Measurements from ENCODE around the gene P2RX3.
"Not testable (repeated sequence)": the region's sequence is repeated elsewhere in the genome, so short reads cannot be mapped to it uniquely, and the experiment has no call there.

Gene P2RX3

DNA sequence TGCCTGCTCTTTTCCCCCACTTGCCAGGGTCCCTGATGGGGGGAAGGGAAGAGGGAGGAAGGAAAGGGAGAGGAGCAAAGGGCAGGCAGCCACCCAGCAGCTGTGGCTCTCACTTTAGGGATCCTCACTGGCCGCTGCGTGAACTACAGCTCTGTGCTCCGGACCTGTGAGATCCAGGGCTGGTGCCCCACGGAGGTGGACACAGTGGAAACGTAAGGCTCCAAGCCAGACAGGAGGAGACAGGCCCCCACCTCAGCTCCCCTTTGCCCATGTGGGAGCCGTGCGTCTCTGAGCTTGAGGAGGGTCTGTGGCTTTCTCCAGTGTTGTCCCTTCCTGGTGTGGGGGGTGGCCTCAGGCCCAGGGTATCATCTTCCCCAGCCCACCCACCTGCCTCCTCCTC lies 9.9 kb downstream of the P2RX3 start:
- DNase-seq (ENCODE audit: low read depth in 1 of 2, low spot score in 1 of 2) = no peak

DNA sequence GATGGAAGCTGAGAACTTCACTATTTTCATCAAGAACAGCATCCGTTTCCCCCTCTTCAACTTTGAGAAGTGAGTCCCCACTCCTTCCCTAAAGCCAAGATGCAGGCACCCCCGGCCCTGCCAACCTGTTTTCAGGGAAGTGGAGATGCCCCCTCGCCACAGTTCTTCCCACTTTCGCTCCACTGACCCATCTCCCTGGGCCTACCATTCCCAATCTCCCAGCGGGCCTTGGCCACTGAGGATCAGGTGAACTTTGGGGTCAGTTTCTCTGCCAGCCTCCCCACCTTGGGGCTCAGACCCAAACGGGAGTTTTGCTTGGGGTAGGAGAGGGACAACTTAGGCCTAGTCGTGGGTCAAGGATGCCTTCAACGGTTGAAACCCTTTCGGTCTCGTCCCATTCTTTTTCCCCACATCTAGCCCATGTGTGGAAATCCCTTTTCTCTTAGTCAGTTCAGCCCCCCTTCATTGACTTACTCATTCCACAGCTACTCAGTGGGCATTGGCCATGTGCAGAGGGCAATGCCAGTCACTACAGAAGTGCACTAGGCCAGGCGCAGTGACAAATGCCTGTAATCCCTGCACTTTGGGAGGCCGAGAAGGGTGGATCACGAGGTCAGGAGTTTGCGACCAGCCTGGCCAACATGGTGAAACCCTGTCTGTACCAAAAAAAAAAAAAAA lies 10.6 kb downstream of the P2RX3 start:
- DNase-seq (ENCODE audit: low read depth in 1 of 2, low spot score in 1 of 2) = no peak

DNA sequence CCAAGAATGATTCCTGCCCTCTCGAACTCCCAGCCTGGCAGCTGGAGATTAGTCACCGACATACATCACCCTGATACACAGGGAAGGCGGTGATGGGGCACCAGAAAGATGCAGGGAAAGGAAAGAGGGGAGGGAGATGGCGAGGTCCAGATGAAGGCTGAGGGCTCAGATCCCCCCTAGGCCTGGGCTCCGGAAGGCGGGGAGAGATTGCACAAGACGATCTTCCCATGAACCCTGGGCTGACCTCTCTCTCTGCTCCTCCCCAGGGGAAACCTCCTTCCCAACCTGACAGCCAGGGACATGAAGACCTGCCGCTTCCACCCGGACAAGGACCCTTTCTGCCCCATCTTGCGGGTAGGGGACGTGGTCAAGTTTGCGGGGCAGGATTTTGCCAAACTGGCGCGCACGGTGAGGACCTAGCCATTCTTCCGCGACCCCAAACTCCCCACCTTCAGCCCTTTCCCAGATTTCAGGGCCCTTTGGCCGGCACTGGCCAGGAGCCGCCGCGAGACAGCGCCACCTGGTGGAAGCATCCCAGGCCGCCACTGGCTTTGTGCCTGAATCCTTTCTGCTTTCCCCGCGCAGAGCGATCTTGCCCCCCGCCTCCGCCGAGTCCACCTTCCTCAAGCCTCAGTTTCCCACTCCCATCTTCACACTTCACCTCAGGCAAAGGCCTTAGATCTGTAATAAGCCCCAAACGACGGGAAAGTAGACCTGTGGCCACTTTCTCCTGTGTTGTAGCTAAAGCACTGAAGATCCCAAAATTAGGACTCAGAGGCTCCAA lies 11.5 kb downstream of the P2RX3 start:
- DNase-seq (ENCODE audit: low read depth in 1 of 2, low spot score in 1 of 2) = peak; percentile 40 to 49

DNA sequence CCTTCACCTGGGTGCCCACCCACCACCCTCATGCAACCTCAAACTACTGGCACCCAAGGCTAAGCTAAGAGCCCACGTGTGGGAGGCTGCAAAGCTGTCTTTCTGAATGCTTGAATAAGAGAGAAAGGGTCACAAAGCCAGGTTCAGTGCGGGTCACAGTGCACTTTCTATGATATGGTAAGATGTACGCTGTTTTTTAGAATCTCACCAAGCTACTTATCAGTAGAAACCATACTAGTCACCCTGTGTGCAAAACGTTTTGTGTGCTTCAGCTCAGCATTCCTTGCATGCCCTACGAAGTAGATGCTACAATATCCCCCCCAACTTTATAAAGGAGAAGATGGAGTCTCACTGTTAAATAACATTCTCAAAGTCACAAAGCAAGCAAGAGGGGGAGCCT lies 14.9 kb downstream of the P2RX3 start:
- no peak for DNase-seq (ENCODE audit: low read depth in 1 of 2, low spot score in 1 of 2)

DNA sequence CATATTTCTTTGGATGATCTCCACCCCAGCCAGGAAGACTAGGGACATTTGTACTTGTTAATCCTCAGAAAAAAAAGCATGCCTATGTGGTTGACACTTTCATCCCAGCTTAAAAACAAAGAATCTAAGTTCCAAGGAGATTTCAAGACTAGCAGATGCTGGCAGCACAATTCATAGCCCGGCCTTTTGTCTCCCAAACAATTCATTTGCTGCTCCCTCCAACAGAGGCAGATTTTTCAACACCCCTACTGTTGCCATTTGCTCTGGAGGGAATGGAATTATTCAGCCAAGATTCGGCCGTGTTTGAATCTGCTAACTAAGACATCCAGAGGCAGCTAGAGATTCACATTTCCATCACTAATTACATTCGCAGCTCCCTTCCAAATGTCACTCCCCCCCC lies 15.3 kb downstream of the P2RX3 start:
- DNase-seq (ENCODE audit: low read depth in 1 of 2, low spot score in 1 of 2) = no peak

DNA sequence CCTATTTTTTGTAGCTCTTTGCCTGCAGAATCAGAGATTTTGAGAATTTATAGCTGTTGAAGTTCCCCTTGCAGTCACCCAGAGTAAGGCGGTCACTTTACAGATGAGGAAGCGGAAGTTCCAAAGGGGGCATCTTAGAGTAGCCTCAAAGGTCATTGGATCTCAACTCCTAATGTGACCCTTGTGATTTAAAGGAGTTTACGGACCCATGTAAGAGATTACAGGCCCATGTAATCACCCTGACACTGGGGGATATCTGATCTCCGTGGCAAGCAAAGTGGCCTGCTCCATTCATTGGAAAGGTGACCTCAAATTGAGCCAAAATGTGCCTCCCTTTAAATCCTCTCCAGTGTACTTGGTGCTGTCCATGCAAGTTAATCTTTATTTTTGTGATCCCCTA lies 15.7 kb downstream of the P2RX3 start:
- no peak for DNase-seq (ENCODE audit: low read depth in 1 of 2, low spot score in 1 of 2)

DNA sequence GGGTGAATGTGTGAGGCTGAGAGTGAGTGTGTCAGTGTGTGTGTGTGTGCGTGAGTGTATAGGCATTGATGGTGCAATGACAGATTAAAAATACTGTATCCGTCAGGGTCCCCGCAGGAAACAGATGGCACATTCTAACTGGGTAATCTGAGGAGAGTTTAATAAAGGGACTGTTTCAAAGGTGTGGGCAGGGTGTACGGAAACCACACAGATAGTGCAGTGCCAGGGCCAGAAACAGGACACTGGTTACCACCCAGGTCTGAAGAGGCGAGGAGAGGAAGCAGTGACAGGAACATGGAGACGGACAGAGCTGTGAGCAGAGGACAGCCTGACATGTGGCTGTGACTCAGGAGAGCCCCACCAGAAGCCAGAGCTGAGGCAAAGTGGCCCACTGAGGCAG lies 16.5 kb downstream of the P2RX3 start:
- DNase-seq (ENCODE audit: low read depth in 1 of 2, low spot score in 1 of 2) = no peak

DNA sequence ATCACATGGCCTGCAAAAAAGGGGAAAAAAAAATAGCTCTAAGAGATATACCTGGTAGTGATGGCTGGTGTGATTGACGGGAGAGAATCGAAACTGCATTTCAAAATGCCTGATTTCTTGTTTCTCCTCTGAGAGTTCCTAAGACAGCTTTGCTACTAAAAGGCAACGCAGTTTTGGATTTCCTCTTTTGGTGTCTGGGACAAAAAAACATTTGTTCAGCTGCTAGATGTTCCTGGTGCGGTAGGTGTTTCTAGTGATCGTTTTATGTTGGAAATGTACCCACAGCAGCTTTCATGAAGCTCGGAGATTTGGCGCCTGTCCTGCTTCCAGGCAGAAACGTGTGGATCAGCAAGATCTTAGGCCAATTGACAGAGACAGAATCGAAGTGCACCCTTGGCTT lies 18.1 kb downstream of the P2RX3 start:
- DNase-seq (ENCODE audit: low read depth in 1 of 2, low spot score in 1 of 2) = no peak

DNA sequence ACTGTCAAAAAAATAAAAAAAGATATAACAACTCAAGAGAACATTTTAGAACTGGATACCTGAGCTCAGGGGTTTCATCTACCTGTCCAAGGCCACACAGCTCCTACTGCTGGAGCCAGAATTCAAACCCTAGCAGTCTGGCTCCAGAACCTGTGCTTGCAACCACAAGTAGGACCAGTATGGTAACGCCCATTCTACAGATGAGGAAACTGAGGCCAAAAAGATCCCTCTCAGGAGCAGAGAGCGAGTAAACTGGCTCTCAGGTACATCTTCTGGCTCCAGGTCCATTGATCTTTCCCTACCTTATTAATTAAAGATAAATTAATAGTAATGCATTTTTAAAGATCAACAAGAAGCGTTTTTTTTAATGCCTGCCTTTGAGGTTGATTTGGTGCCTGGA lies 19.2 kb downstream of the P2RX3 start:
- DNase-seq (ENCODE audit: low read depth in 1 of 2, low spot score in 1 of 2) = no peak

DNA sequence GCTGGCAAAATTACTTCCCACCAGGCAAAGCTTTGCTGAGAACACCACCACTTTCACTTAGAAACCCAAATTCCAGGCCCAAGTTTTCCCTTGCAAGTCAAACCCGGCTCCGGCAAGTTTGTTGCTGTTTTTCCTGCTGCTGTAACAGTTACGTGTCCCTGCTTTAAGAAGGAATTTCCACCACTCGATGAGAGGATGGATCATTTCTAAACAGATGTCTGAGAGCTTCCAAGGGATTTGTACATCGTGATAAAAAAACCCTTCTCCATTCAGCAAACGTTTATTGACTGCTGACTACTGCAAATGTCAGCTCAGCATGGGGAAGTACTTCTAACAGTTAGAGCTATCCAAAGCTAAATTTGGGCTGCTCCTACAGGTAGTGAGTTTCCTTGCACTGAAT lies 19.7 kb downstream of the P2RX3 start:
- DNase-seq (ENCODE audit: low read depth in 1 of 2, low spot score in 1 of 2) = no peak

DNA sequence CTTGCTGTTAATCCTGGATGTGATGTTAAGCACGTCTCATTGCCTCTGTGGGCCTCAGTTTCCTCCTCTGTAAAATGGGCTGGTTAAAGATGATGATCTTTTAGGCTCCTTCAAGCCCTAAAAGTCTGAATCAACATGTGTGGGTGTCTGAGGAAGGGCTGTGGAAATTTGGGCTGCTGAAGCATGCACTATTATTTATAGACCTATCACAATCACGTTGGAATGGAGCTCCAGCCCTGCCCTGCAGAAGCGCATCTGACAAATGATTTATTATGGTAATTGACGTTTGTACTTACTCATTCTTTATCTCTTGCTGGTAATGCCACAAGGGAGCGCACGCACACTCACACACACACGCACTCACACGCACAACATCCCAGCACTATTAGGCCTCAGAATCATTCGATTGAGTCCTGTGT lies 20.4 kb downstream of the P2RX3 start:
- no peak for DNase-seq (ENCODE audit: low read depth in 1 of 2, low spot score in 1 of 2)

DNA sequence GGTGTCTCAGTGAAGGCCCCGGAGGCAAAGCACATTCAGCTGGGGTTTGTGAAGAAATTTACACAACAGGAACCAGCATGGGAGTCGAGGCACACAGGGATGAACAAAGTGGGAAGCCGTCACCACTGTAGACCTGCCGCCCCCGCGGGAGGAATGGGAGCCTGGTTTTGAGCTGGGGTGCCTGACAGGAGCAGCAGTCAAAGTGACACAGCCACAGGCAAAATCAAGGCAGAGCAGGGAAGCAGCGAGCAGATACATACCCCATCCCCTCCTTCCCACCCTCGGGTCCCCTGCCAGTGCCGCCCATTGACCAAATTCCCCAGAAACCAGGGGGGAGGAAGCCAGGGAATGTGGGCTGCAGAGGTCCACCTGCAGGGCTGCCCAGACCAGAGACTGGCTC lies 20.8 kb downstream of the P2RX3 start:
- no peak for DNase-seq (ENCODE audit: low read depth in 1 of 2, low spot score in 1 of 2)

DNA sequence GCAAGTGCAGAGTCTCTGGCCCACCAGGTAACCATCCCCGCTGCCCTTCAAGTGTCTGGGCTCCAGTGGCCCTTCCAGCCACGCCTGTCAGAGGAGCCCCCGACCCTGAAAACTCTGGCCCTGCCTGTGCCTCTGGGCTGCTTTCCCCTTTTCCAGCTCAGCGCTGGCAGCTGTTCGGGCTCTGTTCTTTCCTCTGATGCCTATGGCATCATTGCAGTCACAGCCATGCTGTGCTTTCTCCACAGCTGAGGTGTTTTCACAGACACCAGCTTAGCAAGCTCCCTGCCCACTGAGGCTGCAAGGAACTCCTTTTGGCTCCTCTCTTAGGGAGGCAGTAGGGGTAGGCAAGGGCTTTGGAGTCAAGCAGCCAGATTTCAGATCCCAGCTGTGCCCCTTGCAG lies 21.2 kb downstream of the P2RX3 start:
- DNase-seq (ENCODE audit: low read depth in 1 of 2, low spot score in 1 of 2) = no peak

DNA sequence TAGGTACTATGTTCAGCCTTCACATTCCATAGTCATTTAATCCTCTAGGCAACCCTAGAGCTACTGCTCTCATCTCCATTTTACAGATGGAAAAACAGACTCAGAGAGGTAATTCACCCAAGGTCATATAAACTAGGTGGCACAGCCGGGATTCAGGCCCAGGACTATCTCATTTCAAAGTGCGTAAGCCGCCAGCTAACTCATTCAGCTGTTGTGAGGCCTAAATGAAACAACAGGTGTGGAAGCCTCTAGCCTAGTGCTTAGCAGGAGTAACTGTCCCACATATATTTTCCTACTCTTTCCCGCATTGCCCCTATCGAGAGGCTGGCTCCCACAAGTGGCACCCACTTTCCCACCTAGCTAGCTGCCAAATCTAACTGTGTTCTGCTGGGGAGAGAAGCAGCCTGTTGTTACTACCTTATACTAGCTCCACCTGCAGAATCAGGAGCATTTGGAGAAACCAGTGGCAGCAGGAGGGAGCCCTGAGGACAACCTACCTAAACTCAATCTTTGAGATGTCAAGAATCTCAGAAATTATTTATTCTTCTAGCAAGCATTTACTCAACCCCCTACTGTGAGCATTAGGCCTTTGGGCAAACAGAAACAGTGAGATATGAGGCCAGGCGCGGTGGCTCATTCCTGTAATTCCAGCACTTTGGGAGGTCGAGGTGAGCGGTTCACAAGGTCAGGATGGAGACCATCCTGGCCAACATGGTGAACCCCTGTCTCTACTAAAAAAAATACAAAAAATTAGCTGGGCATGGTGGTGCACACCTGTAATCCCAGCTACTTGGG lies 21.9 kb downstream of the P2RX3 start:
- no peak for DNase-seq (ENCODE audit: low read depth in 1 of 2, low spot score in 1 of 2)

DNA sequence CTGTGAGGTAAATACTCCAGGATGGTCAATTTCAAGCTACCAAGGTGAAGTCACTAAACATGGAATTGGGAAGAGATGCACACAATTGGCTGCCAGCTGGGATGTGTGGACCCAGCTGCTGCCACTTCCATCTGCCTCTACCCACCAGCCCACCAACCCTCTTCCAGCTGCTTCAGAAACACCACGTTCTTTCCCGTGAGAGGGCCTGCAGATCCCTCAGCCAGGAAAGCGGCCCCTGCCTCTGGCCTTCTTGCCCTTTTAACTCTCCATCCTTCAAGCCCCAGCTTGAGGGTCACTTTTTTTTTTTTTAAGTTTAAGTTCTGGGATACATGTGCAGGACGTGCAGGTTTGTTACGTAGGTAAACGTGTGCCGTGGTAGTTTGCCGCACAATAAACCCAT lies 22.8 kb downstream of the P2RX3 start:
- DNase-seq (ENCODE audit: low read depth in 1 of 2, low spot score in 1 of 2) = no peak

DNA sequence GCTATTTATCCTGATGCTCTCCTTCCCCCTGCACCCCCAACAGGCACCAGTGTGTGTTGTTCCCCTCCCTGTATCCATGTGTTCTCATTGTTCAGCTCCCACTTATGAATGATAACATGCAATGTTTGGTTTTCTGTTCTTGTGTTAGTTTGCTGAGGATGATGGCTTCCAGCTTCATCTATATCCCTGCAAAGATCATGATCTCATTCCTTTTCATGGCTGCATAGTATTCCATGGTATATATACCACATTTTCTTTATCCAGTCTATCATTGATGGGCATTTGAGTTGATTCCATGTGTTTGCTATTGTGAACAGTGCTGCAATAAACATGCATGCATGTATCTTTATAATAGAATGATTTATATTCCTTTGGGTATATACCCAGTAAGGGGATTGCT lies 23.3 kb downstream of the P2RX3 start:
- DNase-seq (ENCODE audit: low read depth in 1 of 2, low spot score in 1 of 2) = not testable (repeated sequence)

DNA sequence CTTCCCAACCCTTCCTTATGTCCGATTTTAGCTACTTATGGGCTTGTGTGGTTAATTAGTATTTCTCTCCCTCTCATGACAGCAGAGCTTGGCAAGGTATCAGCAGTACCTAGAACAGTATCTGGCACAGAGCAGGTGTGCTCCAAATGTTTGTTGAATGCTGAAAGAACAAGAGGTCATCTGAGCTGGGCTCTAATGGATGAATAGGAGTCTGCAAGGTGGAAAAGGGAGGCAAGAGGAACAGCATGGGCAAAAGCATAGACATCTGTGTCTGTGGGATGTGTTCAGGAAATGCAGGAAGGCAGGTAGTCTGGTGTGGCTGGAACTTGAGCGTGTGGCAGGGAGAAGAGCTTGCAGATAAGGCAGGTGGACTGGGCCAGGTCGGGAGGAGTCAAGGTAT lies 23.8 kb downstream of the P2RX3 start:
- no peak for DNase-seq (ENCODE audit: low read depth in 1 of 2, low spot score in 1 of 2)

DNA sequence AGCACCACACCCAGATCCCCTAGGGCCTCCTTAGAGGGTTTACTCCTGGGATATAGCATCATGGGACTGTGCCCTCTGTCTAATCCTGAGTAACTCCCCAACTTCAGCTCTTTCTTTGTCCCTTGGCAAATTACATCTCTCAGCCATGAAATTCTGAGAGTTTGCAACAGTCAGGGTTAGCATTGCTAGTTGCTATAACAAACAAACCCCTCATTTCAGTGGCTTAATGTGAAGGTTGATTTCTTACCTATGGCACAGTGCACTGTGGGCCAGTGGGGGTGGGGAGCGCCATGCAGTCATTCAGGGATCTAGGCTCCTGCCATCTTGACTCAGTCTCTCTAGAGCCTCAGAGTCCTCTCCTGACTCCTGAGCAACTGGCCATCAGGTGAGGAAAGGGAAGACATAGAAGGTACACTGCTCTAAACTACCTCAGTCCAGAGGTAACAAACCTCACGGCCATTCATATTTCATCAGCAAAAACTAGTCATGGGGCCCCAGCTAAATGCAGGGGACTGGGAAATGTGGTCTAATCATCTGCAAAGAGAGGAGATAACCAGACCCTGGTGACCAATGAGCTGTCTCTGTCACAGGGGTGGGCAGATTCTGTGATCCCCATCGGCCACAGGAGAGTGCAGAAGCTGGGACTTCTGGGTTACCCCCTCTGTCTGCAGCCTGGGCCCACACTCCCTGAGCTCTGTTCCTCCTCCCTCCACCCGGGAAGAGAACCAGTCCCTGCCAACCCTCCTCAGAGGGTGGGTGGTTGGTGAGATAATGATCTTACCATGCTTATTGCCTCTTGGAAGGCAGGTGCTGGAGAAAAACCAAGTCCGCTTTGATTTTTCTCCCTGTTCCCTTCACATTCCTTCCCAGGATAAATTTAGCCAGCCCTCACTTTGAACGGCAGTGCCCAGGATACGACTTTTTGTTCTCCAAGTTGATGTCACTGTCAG lies 25.3 kb downstream of the P2RX3 start:
- no peak for DNase-seq (ENCODE audit: low read depth in 1 of 2, low spot score in 1 of 2)

DNA sequence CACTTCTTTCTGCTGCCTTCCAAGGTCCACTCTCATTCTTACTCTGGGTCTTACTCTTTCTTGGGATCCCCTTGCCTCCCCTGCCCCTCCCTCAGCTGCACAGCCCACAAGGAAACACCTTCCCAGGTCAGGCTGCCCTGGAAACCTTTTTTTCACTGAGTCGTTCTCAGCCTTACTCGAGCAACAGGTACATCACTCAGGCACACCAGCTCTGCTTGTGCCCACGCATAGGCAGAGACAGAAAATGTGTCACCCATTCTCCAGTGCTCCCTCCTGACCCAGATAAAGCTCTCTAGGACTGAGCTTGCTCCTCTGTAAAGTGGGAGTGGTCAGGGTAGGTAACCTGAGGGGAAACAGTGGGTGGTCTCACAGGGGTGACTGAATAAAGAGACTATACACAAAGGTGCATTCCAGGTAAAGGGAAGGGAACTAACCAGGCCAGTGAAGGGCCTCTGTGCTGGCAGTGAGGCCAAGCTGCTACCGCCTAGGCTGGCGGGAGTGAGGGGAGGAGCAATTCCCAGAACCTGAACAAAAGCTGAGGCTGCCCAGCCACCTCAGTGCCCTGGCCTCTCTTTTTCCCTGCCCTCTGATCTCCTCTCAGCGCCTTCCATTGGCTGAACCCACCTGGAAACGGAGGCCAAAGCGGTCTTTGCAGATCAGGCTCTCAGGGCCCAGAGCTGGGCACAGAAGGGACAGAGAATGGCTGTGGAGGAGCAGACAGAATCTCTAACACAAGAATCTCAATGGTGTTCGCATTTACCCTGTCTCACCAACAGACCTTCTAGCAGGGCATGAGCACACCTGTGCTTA lies 26.9 kb downstream of the P2RX3 start:
- no peak for DNase-seq (ENCODE audit: low read depth in 1 of 2, low spot score in 1 of 2)

Data from activated T-helper 1 cell treated with anti-CD3 and anti-CD28 coated beads, Interleukin-2, amount 50 U/mL, for 16 hours (primary cell).